ENCODE results near the gene EPHA7.

EPHA7 gene

GRCh38 chr6:93282521-93283031, 136.8 kb downstream of the EPHA7 start:
- peaks cover 0 to 3% of the 10 kb centered on the region in 2 experiments; a peak in 1 of 3 replicates for H3K36me3 ChIP-seq (ENCODE audit: control insufficient read depth in 2 of 2, insufficient read depth in 1 of 2, low read length in 2 of 2)
- H3K4me3 ChIP-seq (ENCODE audit: low read depth, low read length): no peak overlapping the region
- CTCF ChIA-PET: no interaction called here
- no peak for TF ChIP-seq SETDB1 (IDR thresholded peaks at IDR 0.05; ENCODE audit: insufficient read length, low read length)
- no peak for TF ChIP-seq ZNF121 (tag by site-specific recombination; IDR thresholded peaks at IDR 0.05)
- no peak for TF ChIP-seq ZBTB6 (tag by site-specific recombination; IDR thresholded peaks at IDR 0.05)
- TF ChIP-seq ZNF404 (tag by site-specific recombination; IDR thresholded peaks at IDR 0.05): no peak
- no peak for TF ChIP-seq INSM2 (tag by site-specific recombination; IDR thresholded peaks at IDR 0.05)
- TF ChIP-seq ZNF175 (tag by site-specific recombination; IDR thresholded peaks at IDR 0.05): no peak
- no peak for TF ChIP-seq ZNF239 (tag by site-specific recombination; IDR thresholded peaks at IDR 0.05)
- TF ChIP-seq ZNF202 (tag by site-specific recombination; IDR thresholded peaks at IDR 0.05; ENCODE audit: borderline replicate concordance): peak; percentile 97
- H3K27ac ChIP-seq (ENCODE audit: extremely low read depth, low read depth, low read length): no peak overlapping the region
- no peaks in the 10 kb centered on the region for H3K9me3 ChIP-seq (ENCODE audit: control insufficient read depth, insufficient read depth, low read depth, low read length)
- POLR2A ChIA-PET: interaction anchor here (0.7 kb wide), 1 partner anchor 182 kb away, joined by 3 read pairs; no protein-coding TSS in a partner anchor
- H3K4me1 ChIP-seq (ENCODE audit: control insufficient read depth, insufficient read depth, low read length): peaks cover 8% of the 10 kb centered on the region; the same call in 1 of the 2 replicates

DNA sequence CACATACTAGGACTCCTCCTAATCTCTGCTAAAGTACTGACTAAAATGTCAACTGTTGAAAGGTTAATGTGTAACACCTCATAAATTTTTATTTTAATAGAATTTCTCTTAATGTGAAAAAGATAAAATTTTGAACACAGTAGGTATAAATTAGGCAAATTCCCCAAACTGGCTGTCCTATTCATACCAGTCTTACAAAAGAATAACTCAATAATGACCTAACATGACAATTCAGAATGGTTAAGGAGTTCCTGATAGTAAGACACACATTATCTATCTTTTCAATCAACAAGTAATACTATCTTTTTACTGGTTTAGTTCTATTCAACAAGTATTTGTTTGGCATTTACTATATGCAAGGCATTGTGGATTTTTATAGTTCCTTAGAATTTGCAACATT, 141.1 kb downstream of the EPHA7 start:
- H3K9me3 ChIP-seq (ENCODE audit: control insufficient read depth, insufficient read depth, low read depth, low read length): no peaks in the 10 kb centered on the region
- no peak overlapping the region for H3K4me3 ChIP-seq (ENCODE audit: low read depth, low read length)
- no peaks in the 10 kb centered on the region for H3K36me3 ChIP-seq (ENCODE audit: control insufficient read depth in 2 of 2, insufficient read depth in 1 of 2, low read length in 2 of 2)
- ChIA-PET POLR2A (no interaction called here), CTCF (no interaction called here)
- H3K27ac ChIP-seq (ENCODE audit: extremely low read depth, low read depth, low read length): no peak overlapping the region
- peaks cover 12% of the 10 kb centered on the region; the same call in 1 of the 2 replicates for H3K4me1 ChIP-seq (ENCODE audit: control insufficient read depth, insufficient read depth, low read length)
- no peak for TF ChIP-seq ZNF121 (tag by site-specific recombination; IDR thresholded peaks at IDR 0.05)
- no peak for TF ChIP-seq ZIC2 (tag by site-specific recombination; IDR thresholded peaks at IDR 0.05)
- 0 out of 2 replicates have a peak, but pooled peaks have one; percentile 12 for TF ChIP-seq SCRT1 (tag by site-specific recombination; IDR thresholded peaks at IDR 0.05; ENCODE audit: borderline replicate concordance)
- TF ChIP-seq OSR2 (tag by site-specific recombination; IDR thresholded peaks at IDR 0.05): peak; percentile 20; the same call in 1 of the 2 replicates
- no peak for TF ChIP-seq BCL11A (tag by site-specific recombination; IDR thresholded peaks at IDR 0.05; ENCODE audit: low read depth)
- no peak for TF ChIP-seq ZNF561 (tag by site-specific recombination; IDR thresholded peaks at IDR 0.05; ENCODE audit: borderline replicate concordance)
- TF ChIP-seq, protein P1, sequence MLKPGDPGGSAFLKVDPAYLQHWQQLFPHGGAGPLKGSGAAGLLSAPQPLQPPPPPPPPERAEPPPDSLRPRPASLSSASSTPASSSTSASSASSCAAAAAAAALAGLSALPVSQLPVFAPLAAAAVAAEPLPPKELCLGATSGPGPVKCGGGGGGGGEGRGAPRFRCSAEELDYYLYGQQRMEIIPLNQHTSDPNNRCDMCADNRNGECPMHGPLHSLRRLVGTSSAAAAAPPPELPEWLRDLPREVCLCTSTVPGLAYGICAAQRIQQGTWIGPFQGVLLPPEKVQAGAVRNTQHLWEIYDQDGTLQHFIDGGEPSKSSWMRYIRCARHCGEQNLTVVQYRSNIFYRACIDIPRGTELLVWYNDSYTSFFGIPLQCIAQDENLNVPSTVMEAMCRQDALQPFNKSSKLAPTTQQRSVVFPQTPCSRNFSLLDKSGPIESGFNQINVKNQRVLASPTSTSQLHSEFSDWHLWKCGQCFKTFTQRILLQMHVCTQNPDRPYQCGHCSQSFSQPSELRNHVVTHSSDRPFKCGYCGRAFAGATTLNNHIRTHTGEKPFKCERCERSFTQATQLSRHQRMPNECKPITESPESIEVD (tag by site-specific recombination; IDR thresholded peaks at IDR 0.05): peak; percentile 72
- no peak for TF ChIP-seq ZNF560 (tag by site-specific recombination; IDR thresholded peaks at IDR 0.05; ENCODE audit: borderline replicate concordance)
- TF ChIP-seq ZNF843 (tag by site-specific recombination; IDR thresholded peaks at IDR 0.05): 0 out of 2 replicates have a peak, but pooled peaks have one; percentile 19

DNA sequence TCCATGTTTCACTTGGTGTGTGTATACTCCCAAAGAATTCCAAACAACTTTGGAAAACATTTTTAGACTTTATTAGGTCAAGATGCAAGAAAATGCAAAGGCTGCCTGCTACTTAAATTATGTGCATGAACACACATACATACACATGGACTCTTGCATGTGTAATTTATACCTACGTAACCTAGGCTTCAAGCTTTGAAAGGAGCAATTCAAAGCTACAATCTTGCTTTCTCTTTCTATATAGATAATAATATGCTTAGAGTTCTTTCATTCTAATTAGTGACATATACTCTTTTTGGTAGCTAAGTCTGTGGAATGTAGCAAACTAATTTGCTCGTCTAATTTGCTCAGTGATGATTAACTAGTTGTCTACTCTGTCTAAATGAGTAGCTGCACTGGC, 146.5 kb downstream of the EPHA7 start:
- ChIA-PET CTCF (no interaction called here), POLR2A (interaction anchor here (0.9 kb wide), 1 partner anchor 147 kb away, joined by 3 read pairs; the partner anchor contains the start of gene EPHA7)
- Histone ChIP-seq H3K4me3 (ENCODE audit: low read depth, low read length) (no peak overlapping the region), H3K9me3 (ENCODE audit: control insufficient read depth, insufficient read depth, low read depth, low read length) (no peaks in the 10 kb centered on the region), H3K27ac (ENCODE audit: extremely low read depth, low read depth, low read length) (no peak overlapping the region), H3K4me1 (ENCODE audit: control insufficient read depth, insufficient read depth, low read length) (peaks cover 12% of the 10 kb centered on the region), H3K36me3 (ENCODE audit: control insufficient read depth in 2 of 2, insufficient read depth in 1 of 2, low read length in 2 of 2) (peaks cover 0 to 5% of the 10 kb centered on the region in 2 experiments; a peak in 1 of 3 replicates)
- TF ChIP-seq SALL2 (tag by site-specific recombination; IDR thresholded peaks at IDR 0.05; ENCODE audit: borderline replicate concordance) (no peak), ZNF157 (tag by site-specific recombination; IDR thresholded peaks at IDR 0.05) (no peak), ZNF791 (tag by site-specific recombination; IDR thresholded peaks at IDR 0.05) (no peak), ZNF10 (tag by site-specific recombination; IDR thresholded peaks at IDR 0.05) (no peak), ZNF776 (tag by site-specific recombination; IDR thresholded peaks at IDR 0.05; ENCODE audit: borderline replicate concordance) (no peak), ZNF645 (tag by site-specific recombination; IDR thresholded peaks at IDR 0.05) (no peak), ZFP69B (tag by site-specific recombination; IDR thresholded peaks at IDR 0.05) (no peak), ZBTB44 (tag by site-specific recombination; IDR thresholded peaks at IDR 0.05) (peak; percentile 40; the same call in 1 of the 2 replicates)
